Stimulated activated CD8-positive, alpha-beta memory T cell treated with anti-CD3 and anti-CD28 coated beads, Interleukin-12 subunit alpha, Interleukin-12 subunit beta, amount 100 ng/mL, for 24 hours (primary cell): ENCODE results near the gene NIPSNAP2.
"Not testable (repeated sequence)": the region's sequence is repeated elsewhere in the genome, so short reads cannot be mapped to it uniquely, and the experiment has no call there.

Source experiments
- DNase-seq: peaks from one replicate; pipeline ENCODE4 v3.0.0-alpha.2; 2020; ENCODE audit errors: extremely low read depth

NIPSNAP2 gene

GRCh38 chr7:56047446-56048116, 83.2 kb downstream of the NIPSNAP2 start:
- DNase-seq: not testable (repeated sequence)

GRCh38 chr7:56048245-56048644, 83.9 kb downstream of the NIPSNAP2 start:
- DNase-seq: no peak

GRCh38 chr7:56048763-56049162, 84.4 kb downstream of the NIPSNAP2 start:
- not testable (repeated sequence) for DNase-seq
